WTC11 (cell line): ENCODE data around the gene CUL1.

Experiments used
- GABPB1 ChIP-seq: sonication (generic); formaldehyde crosslinking; IDR thresholded peaks from 2 replicates; pipeline ENCODE4 v1.8.1; 2023; ENCODE audit warnings: mild to moderate bottlenecking, missing genetic modification reagents
- JUN ChIP-seq: sonication (generic); formaldehyde crosslinking; IDR thresholded peaks from 2 replicates; pipeline ENCODE4 v1.8.0; 2023; ENCODE audit warnings: mild to moderate bottlenecking, missing genetic modification reagents
- KAT7 ChIP-seq: sonication (generic); formaldehyde crosslinking; IDR thresholded peaks from 2 replicates; pipeline ENCODE4 v1.8.1; 2023; ENCODE audit warnings: missing genetic modification reagents, mild to moderate bottlenecking, borderline replicate concordance
- NR2C2 ChIP-seq: sonication (generic); formaldehyde crosslinking; IDR thresholded peaks from 2 replicates; pipeline ENCODE4 v1.8.0; 2022; ENCODE audit warnings: mild to moderate bottlenecking, missing genetic modification reagents
- RELA ChIP-seq: sonication (generic); formaldehyde crosslinking; IDR thresholded peaks from 2 replicates; pipeline ENCODE4 v1.8.1; 2022; ENCODE audit warnings: missing genetic modification reagents, mild to moderate bottlenecking, borderline replicate concordance
- TEAD4 ChIP-seq: sonication (generic); formaldehyde crosslinking; IDR thresholded peaks from 2 replicates; pipeline ENCODE4 v1.8.0; 2022; ENCODE audit warnings: mild to moderate bottlenecking, missing genetic modification reagents
- ZNF121 ChIP-seq: sonication (generic); formaldehyde crosslinking; IDR thresholded peaks from 2 replicates; pipeline ENCODE4 v1.8.0; 2023; ENCODE audit warnings: missing genetic modification reagents
- TF ChIP-seq, protein P1 (sequence below): fragments of 200-600 bp; IDR thresholded peaks from 2 replicates; pipeline ENCODE4 v1.8.0; 2022; ENCODE audit warnings: antibody characterized with exemption
- TF ChIP-seq, protein P2 (sequence below): sonication (generic); formaldehyde crosslinking; IDR thresholded peaks from 2 replicates; pipeline ENCODE4 v1.8.1; 2023; ENCODE audit warnings: mild to moderate bottlenecking, missing genetic modification reagents, moderate library complexity
- TF ChIP-seq, protein P3 (sequence below): sonication (generic); formaldehyde crosslinking; IDR thresholded peaks from 2 replicates; pipeline ENCODE4 v1.8.0; 2022; ENCODE audit warnings: mild to moderate bottlenecking, missing genetic modification reagents
- TF ChIP-seq, protein P4 (sequence below): sonication (generic); formaldehyde crosslinking; IDR thresholded peaks from 2 replicates; pipeline ENCODE4 v1.8.1; 2023; ENCODE audit warnings: mild to moderate bottlenecking, missing genetic modification reagents, moderate library complexity
- TF ChIP-seq, protein P5 (sequence below): sonication (generic); formaldehyde crosslinking; IDR thresholded peaks from 2 replicates; pipeline ENCODE4 v1.8.1; 2022; ENCODE audit warnings: low read depth, mild to moderate bottlenecking, moderate library complexity, missing genetic modification reagents, borderline replicate concordance

DNA sequence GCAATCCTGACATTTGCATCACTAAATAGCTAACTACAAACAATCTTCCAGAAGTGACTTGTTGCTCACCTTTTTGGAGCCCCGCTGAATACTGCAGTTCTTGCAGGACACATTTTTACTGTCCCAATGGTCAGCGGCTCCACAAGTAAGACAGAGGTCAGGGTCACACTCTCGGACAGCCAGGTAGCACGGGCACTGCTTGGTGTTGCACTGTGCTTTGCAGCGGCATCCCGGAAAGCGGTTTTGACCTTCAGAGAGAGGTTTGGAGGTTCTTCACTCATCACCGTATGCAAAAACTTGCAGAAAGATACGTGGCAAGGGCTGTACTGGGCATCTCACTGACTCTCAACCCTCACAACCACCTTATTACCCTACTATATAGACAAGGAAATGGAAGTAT is 115.2 kb downstream of the CUL1 start:
- TF ChIP-seq, protein P1, sequence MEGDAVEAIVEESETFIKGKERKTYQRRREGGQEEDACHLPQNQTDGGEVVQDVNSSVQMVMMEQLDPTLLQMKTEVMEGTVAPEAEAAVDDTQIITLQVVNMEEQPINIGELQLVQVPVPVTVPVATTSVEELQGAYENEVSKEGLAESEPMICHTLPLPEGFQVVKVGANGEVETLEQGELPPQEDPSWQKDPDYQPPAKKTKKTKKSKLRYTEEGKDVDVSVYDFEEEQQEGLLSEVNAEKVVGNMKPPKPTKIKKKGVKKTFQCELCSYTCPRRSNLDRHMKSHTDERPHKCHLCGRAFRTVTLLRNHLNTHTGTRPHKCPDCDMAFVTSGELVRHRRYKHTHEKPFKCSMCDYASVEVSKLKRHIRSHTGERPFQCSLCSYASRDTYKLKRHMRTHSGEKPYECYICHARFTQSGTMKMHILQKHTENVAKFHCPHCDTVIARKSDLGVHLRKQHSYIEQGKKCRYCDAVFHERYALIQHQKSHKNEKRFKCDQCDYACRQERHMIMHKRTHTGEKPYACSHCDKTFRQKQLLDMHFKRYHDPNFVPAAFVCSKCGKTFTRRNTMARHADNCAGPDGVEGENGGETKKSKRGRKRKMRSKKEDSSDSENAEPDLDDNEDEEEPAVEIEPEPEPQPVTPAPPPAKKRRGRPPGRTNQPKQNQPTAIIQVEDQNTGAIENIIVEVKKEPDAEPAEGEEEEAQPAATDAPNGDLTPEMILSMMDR = no peak
- TF ChIP-seq TEAD4 (CRISPR knock-in tag) (no peak), JUN (CRISPR knock-in tag) (no peak), KAT7 (CRISPR knock-in tag) (no peak), NR2C2 (CRISPR knock-in tag) (no peak), ZNF121 (CRISPR knock-in tag) (no peak), RELA (CRISPR knock-in tag) (no peak), GABPB1 (CRISPR knock-in tag) (no peak)
- TF ChIP-seq, protein P2, sequence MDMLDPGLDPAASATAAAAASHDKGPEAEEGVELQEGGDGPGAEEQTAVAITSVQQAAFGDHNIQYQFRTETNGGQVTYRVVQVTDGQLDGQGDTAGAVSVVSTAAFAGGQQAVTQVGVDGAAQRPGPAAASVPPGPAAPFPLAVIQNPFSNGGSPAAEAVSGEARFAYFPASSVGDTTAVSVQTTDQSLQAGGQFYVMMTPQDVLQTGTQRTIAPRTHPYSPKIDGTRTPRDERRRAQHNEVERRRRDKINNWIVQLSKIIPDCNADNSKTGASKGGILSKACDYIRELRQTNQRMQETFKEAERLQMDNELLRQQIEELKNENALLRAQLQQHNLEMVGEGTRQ (CRISPR knock-in tag) = no peak
- TF ChIP-seq, protein P3, sequence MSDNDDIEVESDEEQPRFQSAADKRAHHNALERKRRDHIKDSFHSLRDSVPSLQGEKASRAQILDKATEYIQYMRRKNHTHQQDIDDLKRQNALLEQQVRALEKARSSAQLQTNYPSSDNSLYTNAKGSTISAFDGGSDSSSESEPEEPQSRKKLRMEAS = no peak
- TF ChIP-seq, protein P4, sequence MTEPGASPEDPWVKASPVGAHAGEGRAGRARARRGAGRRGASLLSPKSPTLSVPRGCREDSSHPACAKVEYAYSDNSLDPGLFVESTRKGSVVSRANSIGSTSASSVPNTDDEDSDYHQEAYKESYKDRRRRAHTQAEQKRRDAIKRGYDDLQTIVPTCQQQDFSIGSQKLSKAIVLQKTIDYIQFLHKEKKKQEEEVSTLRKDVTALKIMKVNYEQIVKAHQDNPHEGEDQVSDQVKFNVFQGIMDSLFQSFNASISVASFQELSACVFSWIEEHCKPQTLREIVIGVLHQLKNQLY (CRISPR knock-in tag) = no peak
- TF ChIP-seq, protein P5, sequence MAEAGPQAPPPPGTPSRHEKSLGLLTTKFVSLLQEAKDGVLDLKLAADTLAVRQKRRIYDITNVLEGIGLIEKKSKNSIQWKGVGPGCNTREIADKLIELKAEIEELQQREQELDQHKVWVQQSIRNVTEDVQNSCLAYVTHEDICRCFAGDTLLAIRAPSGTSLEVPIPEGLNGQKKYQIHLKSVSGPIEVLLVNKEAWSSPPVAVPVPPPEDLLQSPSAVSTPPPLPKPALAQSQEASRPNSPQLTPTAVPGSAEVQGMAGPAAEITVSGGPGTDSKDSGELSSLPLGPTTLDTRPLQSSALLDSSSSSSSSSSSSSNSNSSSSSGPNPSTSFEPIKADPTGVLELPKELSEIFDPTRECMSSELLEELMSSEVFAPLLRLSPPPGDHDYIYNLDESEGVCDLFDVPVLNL = no peak
